Skeletal muscle satellite cell (primary cell): ENCODE results near the gene IL1B.

Experiments
- H3K27me3 ChIP-seq: 2 replicates; pipeline ENCODE4 v1.7.0; 2013; ENCODE audit warnings: low read length; ENCODE audit not compliant: control insufficient read depth, insufficient read depth
- H3K36me3 ChIP-seq: 2 replicates; pipeline ENCODE4 v1.7.0; 2013; ENCODE audit warnings: mild to moderate bottlenecking, control low read depth, low read length; ENCODE audit not compliant: insufficient read depth
- H3K4me1 ChIP-seq: 2 replicates; pipeline ENCODE4 v1.7.0; 2013; ENCODE audit warnings: low read length; ENCODE audit not compliant: control insufficient read depth, insufficient read depth
- H3K4me2 ChIP-seq: 2 replicates; pipeline ENCODE4 v1.7.0; 2013; ENCODE audit warnings: mild to moderate bottlenecking, low read length
- H3K4me3 ChIP-seq: 2 replicates; pipeline ENCODE4 v1.7.0; 2013; ENCODE audit warnings: low read length
- H3K9ac ChIP-seq: 2 replicates; pipeline ENCODE4 v1.7.0; 2013; ENCODE audit warnings: mild to moderate bottlenecking, low read depth, low read length, moderate library complexity
- H3K9me3 ChIP-seq: replicated peaks from 2 replicates; pipeline ENCODE4 v1.7.0; 2013; ENCODE audit warnings: mild to moderate bottlenecking, control low read depth, low read length

IL1B gene

DNA sequence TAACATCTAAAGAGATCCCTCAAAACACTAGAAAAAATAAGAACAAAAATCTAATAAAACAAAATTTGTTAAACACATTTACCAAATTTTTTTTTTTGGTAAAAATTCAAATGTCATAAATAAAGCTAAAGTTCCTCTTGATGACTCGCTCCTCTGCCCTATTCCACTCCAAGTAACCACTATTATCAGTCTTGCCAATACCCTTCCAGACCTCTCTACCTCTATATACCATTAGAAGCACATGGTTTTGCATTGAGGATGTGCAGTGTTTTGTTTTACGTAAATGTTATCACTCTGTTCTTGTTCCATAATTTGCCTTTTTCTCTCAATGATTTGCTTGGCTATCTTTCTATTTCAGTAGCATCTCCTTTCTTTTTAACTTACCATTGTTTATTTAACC, 10.9 kb downstream of the IL1B start:
- Histone ChIP-seq H3K4me1 (no peaks in the 10 kb centered on the region), H3K36me3 (no peaks in the 10 kb centered on the region), H3K9ac (no peak overlapping the region), H3K4me2 (no peak overlapping the region), H3K9me3 (no peaks in the 10 kb centered on the region), H3K27me3 (peaks cover 3% of the 10 kb centered on the region), H3K4me3 (no peak overlapping the region)

DNA sequence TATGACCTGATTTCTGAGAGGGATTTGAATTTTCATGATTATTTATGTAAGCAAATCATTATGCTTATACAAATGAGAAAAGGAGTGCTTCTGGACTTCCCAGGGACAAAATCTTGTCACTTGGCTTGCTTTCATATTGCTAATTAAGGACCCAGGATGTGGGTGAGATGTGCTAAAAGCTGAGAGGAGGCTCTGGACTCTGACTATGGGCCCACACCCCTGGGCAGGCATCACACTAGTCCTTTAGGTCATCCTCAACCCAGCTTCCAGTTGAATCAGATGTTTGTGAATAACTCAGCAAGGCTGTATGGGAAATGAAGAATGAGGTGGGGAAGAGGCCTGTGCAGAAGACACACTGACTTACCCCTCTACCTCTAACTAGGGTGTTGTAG, 11.9 kb downstream of the IL1B start:
- Histone ChIP-seq H3K27me3 (no peaks in the 10 kb centered on the region), H3K9me3 (no peaks in the 10 kb centered on the region), H3K4me3 (no peak overlapping the region), H3K9ac (no peak overlapping the region), H3K4me2 (no peak overlapping the region), H3K36me3 (no peaks in the 10 kb centered on the region), H3K4me1 (no peaks in the 10 kb centered on the region)

DNA sequence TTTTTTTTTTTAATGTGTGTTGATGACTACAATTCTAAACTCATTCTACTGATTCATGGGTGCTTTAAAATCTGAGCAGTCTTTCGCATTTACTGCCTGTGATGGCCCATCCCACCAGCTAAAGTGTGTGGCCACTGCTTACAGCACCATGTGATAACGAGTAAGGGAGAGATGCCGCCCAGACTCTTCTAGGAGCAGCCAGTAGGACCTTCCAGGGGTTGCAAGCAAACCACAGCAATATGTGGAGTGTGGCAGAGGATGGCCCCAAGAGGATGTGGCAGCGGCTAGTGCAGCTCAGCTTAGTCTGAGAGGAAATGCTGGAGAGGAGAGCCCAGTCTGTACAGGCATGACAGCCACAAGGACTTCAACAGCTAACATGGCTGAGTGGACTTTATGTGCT, 14.9 kb downstream of the IL1B start:
- H3K9me3 ChIP-seq = no peaks in the 10 kb centered on the region
- H3K4me2 ChIP-seq = no peak overlapping the region
- no peaks in the 10 kb centered on the region for H3K36me3 ChIP-seq
- no peak overlapping the region for H3K9ac ChIP-seq
- H3K4me1 ChIP-seq = no peaks in the 10 kb centered on the region
- H3K4me3 ChIP-seq = no peak overlapping the region
- no peaks in the 10 kb centered on the region for H3K27me3 ChIP-seq

DNA sequence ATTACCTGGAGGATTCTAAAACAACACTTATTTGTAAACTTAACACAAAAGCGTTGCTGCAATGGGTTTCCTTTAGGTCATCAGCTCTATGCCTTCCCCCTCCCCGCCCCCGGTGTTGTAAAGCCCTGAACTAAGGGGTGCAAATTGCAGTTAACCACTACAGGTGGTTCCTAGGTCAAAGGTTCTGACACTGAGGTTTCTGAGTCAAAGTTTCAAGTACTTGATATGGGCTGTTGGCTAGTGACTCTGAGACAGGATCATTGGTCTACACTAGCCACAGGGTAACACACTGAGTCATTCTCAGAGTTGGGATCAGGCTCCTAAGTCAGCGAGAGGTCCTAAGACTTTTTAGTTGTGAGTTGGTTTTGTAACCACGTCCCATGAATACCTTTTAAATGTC, 15.4 kb downstream of the IL1B start:
- no peak overlapping the region for H3K9ac ChIP-seq
- no peak overlapping the region for H3K4me2 ChIP-seq
- no peaks in the 10 kb centered on the region for H3K9me3 ChIP-seq
- no peaks in the 10 kb centered on the region for H3K27me3 ChIP-seq
- H3K4me1 ChIP-seq = no peaks in the 10 kb centered on the region
- H3K36me3 ChIP-seq = no peaks in the 10 kb centered on the region
- H3K4me3 ChIP-seq = no peak overlapping the region

DNA sequence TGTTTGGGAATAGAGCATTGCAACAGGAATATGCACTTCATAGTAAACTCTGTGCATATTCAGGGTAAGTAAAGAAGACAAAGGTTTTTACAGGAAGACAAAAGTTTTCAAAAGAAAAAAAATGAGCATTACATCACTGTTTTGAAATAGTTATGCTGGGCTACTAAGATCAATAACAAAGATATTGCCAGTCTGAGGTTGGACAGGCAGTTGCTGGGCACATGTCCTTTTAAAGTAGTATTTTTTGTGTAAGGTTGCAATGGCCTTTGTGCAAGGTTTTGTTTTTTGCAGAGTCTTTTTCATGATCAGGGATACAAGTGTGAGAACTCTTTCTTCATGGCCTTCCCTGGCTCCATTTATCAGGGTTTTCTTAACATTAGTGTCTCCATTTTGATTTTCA, 16.2 kb downstream of the IL1B start:
- Histone ChIP-seq H3K9me3 (no peaks in the 10 kb centered on the region), H3K4me3 (no peak overlapping the region), H3K9ac (no peak overlapping the region), H3K4me2 (no peak overlapping the region), H3K27me3 (no peaks in the 10 kb centered on the region), H3K4me1 (no peaks in the 10 kb centered on the region), H3K36me3 (no peaks in the 10 kb centered on the region)

DNA sequence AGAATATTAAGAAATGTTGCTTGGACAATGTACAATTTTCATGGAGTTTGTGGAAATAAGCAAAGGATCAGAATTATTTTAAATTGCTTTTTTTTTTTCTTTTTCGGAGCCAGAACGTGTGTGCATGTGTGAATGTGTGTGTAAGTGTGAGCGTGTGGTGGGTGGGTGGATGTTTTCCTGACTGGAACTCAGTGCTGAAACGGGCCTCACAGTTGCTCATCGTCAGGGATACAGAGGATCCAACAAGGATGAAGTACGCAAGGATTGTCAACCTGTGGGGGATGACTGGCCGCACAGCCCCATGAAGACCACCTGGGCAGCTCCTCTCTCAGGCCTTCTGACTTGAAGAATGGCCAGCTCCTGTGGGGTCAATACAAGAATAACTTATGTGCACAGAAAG, 17.5 kb downstream of the IL1B start:
- H3K4me2 ChIP-seq = no peak overlapping the region
- no peaks in the 10 kb centered on the region for H3K27me3 ChIP-seq

DNA sequence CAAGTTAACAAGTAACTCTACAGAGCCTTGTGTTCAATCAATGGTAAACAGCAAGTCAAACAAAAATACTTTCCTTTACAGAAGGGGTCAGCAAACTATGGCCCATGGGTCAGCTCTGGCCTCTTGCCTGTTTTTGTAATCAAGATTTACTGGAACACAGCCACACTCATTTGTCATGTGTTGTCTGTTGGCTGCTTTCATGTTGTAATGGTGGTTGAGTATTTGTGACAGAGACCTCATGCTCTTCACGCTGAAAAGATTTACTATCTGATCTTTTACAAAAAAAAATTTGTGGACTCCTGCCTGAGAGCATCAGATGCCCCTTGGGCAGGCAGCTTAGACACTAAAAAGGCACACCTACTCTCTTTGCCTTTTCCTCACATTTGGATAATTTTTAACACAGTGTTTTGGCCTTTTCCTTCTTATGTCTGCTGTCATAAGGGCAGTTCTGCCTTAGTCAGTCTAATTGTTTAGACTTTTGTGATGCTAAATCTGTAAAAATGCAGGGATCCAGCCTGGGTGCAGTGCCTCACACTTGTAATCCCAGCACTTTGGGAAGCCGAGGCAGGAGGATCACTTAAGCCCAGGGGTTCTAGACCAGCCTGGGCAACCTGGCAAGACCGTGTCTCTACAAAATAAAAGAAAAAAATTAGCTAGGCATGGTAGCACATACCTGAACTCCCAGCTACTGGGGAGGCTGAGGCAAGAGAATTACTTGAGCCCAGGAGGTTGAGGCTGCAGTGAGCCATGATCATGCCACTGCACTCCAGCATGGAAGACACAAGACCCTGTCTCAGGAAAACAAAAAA, 18.3 kb downstream of the IL1B start:
- H3K9ac ChIP-seq = no peak overlapping the region
- H3K27me3 ChIP-seq = no peaks in the 10 kb centered on the region
- no peaks in the 10 kb centered on the region for H3K36me3 ChIP-seq
- H3K9me3 ChIP-seq = no peaks in the 10 kb centered on the region
- H3K4me1 ChIP-seq = no peaks in the 10 kb centered on the region
- no peak overlapping the region for H3K4me2 ChIP-seq
- no peak overlapping the region for H3K4me3 ChIP-seq

More for the DNA sequence above, 17.5 kb downstream of the IL1B start:
- Histone ChIP-seq H3K9ac (no peak overlapping the region), H3K4me1 (no peaks in the 10 kb centered on the region), H3K36me3 (no peaks in the 10 kb centered on the region), H3K4me3 (no peak overlapping the region), H3K9me3 (no peaks in the 10 kb centered on the region)

DNA sequence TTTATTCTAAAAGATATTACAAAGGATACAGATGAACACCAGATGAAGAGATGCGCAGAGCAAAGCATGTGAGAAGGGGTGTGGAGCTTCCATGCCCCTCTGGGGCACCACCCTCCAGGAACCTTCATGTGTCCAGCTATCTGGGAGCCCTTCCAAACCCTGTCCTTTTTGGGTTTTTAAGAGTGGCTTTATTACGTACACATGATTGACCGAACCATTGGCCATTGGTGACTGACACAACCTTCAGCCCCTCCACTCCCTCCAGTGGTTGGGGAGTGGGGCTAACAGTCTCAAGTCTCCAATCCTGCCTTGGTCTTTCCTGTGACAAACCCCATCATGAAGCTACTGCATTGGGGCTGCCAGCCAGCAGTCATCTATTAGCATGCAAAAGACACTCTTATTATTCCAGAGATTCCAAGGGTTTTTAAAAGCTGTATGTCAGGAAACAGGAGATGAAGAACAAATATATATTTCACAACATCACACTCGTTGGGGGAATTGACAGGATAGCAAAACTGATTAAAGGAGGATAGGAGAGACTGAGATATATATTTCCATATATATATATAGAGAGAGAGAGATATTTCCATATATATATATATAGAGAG, 19.4 kb downstream of the IL1B start:
- H3K36me3 ChIP-seq = no peaks in the 10 kb centered on the region

DNA sequence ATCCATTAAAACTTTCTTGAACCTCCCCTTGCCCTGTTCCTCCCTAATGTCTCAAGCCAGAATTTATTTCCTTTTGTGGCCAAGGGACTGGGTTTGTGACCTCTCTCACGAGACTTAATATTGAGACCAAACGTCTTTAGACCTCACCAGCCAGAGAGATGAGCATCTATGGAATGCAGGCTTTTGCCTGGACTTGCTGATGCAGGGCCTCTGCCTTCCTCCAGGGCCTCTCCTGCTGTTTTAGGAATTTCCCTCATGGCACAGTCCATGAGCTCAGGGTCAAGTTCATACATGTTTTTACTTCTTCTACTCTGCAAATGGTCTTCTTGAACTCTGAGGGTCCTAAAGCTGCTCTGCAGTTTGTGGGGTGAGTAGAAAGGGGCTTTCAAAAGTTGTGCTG, 22.3 kb downstream of the IL1B start:
- no peak overlapping the region for H3K4me3 ChIP-seq

More for the DNA sequence above, 19.4 kb downstream of the IL1B start:
- H3K27me3 ChIP-seq = no peaks in the 10 kb centered on the region
- no peak overlapping the region for H3K4me3 ChIP-seq
- peaks cover 4% of the 10 kb centered on the region for H3K4me1 ChIP-seq
- no peak overlapping the region for H3K9ac ChIP-seq
- H3K9me3 ChIP-seq = no peaks in the 10 kb centered on the region
- no peak overlapping the region for H3K4me2 ChIP-seq

DNA sequence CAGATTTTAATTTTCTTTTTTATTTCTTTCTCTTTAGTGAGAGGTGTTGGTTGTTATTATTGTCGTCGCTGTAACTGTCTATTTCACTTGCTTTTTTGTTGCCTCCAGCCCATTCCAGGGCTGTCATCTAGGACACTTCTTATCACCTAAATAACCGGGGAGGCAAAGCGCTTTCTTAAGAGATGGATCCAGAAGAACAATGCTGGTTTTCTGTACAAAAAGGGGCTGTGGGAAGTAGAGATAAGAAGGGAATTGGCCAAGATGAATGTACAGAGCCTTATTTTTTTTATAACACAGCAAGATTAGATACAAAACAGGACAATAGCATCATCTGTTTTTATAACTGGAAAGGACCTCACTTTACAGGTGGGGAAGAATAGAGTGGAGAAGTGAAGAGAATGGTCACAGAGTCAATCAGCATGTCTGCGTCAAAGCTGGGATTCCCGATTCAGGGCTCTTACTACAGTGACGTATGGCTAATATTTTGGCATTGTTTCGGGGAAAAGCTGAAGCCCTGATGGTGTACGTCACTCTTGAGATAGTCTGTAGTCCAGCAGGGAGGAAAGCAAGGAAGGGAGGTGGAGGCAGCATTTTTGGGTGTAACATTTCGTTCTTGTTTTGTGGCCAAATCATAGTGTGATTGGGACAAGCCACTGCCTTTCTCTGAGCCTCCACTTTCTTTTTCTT, 23.2 kb downstream of the IL1B start:
- Histone ChIP-seq H3K4me1 (peaks cover 12% of the 10 kb centered on the region), H3K27me3 (no peaks in the 10 kb centered on the region), H3K9me3 (no peaks in the 10 kb centered on the region), H3K36me3 (no peaks in the 10 kb centered on the region), H3K4me2 (no peak overlapping the region), H3K4me3 (no peak overlapping the region), H3K9ac (no peak overlapping the region)

More for the DNA sequence above, 22.3 kb downstream of the IL1B start:
- Histone ChIP-seq H3K9me3 (no peaks in the 10 kb centered on the region), H3K36me3 (no peaks in the 10 kb centered on the region), H3K27me3 (no peaks in the 10 kb centered on the region), H3K9ac (no peak overlapping the region), H3K4me2 (no peak overlapping the region), H3K4me1 (peaks cover 12% of the 10 kb centered on the region)

DNA sequence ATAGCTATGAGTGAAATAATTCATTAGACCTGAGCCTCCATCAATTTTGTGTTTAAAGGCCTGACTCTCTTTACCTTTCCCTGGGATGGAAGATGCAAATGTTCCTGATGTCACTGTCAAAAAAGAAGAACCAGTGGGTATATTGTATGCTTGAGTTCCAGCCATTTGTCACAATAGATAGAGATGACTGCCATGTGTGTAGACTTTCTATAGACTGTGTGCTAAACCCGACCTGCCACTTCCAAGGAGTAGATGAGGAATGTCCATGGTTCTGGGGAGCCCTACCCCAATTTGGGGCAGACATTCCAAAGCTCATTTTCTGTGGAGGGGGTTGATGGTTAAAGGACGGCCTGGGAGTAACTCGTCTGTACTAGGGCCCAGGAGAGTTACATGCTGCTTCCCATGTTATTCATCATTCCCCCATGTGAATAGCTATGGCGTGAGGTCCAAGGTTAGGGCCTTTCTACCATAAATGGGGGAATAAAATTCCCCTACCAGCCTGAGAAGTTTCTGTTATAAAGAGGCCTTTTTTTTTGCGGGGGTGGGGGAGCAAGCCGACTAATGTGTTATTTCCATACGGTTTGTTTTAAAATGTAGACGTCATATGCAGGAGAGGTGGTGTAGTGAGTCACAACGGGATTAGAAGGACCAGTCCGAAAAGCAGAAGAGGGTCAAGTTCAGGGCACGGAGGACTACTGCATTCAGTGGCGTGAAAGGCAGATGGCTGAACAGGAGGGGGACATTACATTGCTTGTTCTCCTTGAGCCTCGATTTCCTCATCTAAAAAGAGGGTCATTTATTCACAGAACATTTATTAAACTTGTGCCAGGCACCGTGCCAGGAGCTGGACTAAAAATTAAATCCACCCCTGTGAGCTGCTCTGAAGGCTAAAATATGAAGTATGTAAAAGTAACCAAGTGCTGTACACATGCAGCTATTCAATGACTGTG, 24.0 kb downstream of the IL1B start:
- Histone ChIP-seq H3K4me2 (no peak overlapping the region), H3K9ac (no peak overlapping the region), H3K27me3 (no peaks in the 10 kb centered on the region), H3K9me3 (no peaks in the 10 kb centered on the region), H3K36me3 (no peaks in the 10 kb centered on the region), H3K4me3 (no peak overlapping the region), H3K4me1 (peaks cover 12% of the 10 kb centered on the region)
